GM12878 (cell line): ENCODE results near the gene TK2. TPM values are rescaled to one million over a fixed set of nuclear protein-coding genes. Genes with fewer than 3 reads are reported as not detected.

ENCODE experiments used
- ATAC-seq: fragments of 200-7000 bp; cut with Tn5 transposase; 3 replicates; pipeline ENCODE4 v1.9.1; 2020; ENCODE audit warnings: mild to moderate bottlenecking, moderate library complexity
- BruUV-seq: library from RNA; stranded (reverse); fragments of 400-500 nt; replicated peaks from 2 replicates; lab custom pipeline; 2021; lab: Mats Ljungman, UMichigan
- CTCF ChIA-PET: fragments of 300-600 bp; sonication (Branson Sonifier 250); formaldehyde crosslinking; extraction: SDS; loops from one replicate; lab custom pipeline; 2021; ENCODE audit warnings: inconsistent platforms; lab: Yijun Ruan, JAX
- POLR2A ChIA-PET: fragments of 350-600 bp; formaldehyde crosslinking; extraction: SDS; loops from one replicate; lab custom pipeline; 2021; ENCODE audit warnings: inconsistent platforms; lab: Charles Lee
- RAD21 ChIA-PET: fragments of 300-600 bp; sonication (Branson Sonifier 250); formaldehyde crosslinking; loops from one replicate; lab custom pipeline; 2023; ENCODE audit warnings: antibody characterized with exemption; ENCODE audit not compliant: unreplicated experiment; lab: Charles Lee
- SMC1A ChIA-PET: fragments of 300-600 bp; sonication (Branson Sonifier 250); formaldehyde crosslinking; loops from one replicate; lab custom pipeline; 2023; ENCODE audit not compliant: unreplicated experiment, uncharacterized antibody; lab: Charles Lee
- DNase-seq: peaks from one replicate; pipeline ENCODE4 v3.0.0-alpha.2; 2011; ENCODE audit warnings: low read depth, low spot score
- FAIRE-seq: peaks from 3 replicates; lab custom pipeline; 2011; peaks lifted over from hg19 to GRCh38; lab: Jason Lieb, UNC
- H2AFZ ChIP-seq: 2 replicates; pipeline ENCODE4 v1.6.0; 2011; ENCODE audit warnings: low read depth, low read length, control low read depth; ENCODE audit not compliant: control insufficient read depth
- H3K27ac ChIP-seq: 2 replicates; pipeline ENCODE4 v1.5.1; 2011; ENCODE audit warnings: control low read depth; ENCODE audit not compliant: control insufficient read depth, insufficient read depth
- H3K27me3 ChIP-seq, 2 experiments: replicated peaks in 1 of 2; 2 replicates each; pipeline versions ENCODE4 v1.6.0 to v1.6.1; 2011; ENCODE audit warnings: low read length in 1 of 2; ENCODE audit not compliant: control insufficient read depth in 2 of 2, insufficient read depth in 2 of 2
- H3K36me3 ChIP-seq, 2 experiments: 2 replicates each; pipeline ENCODE4 v1.5.1; 2011; ENCODE audit warnings: low read length in 1 of 2; ENCODE audit not compliant: control insufficient read depth in 2 of 2, insufficient read depth in 2 of 2
- H3K4me1 ChIP-seq: 2 replicates; pipeline ENCODE4 v1.6.1; 2011; ENCODE audit warnings: mild to moderate bottlenecking, low read length, moderate library complexity, mixed read lengths; ENCODE audit not compliant: control insufficient read depth, insufficient read depth
- H3K4me2 ChIP-seq: 2 replicates; pipeline ENCODE4 v1.6.0; 2011; ENCODE audit warnings: control low read depth; ENCODE audit not compliant: control insufficient read depth, insufficient read depth
- H3K4me3 ChIP-seq: fragments of 200-600 bp; sonication (generic); 2 replicates; pipeline ENCODE4 v1.5.1; 2016
- H3K79me2 ChIP-seq: 2 replicates; pipeline ENCODE4 v1.6.0; 2011; ENCODE audit warnings: low read length; ENCODE audit not compliant: control insufficient read depth, insufficient read depth
- H3K9ac ChIP-seq: 2 replicates; pipeline ENCODE4 v1.8.0; 2011; ENCODE audit warnings: low read length, control low read depth, mixed read lengths; ENCODE audit not compliant: control insufficient read depth, insufficient read depth
- H3K9me3 ChIP-seq: replicated peaks from 3 replicates; pipeline ENCODE4 v1.5.1; 2011; ENCODE audit warnings: mild to moderate bottlenecking, low read length; ENCODE audit not compliant: control insufficient read depth, insufficient read depth
- H4K20me1 ChIP-seq: 2 replicates; pipeline ENCODE4 v1.6.0; 2011; ENCODE audit not compliant: control insufficient read depth, insufficient read depth
- CEBPB ChIP-seq, 2 experiments: fragments of 150-350 bp in 1 of 2; IDR thresholded peaks; 2 replicates each; pipeline ENCODE4 v1.6.1; 2012 to 2014; ENCODE audit warnings: low read depth in 2 of 2, low read length in 2 of 2, borderline replicate concordance in 1 of 2, inconsistent platforms in 1 of 2
- IRF4 ChIP-seq: IDR thresholded peaks from 2 replicates; pipeline ENCODE4 v1.6.1; 2011; ENCODE audit warnings: low read depth, low read length
- MEF2A ChIP-seq: IDR thresholded peaks from 2 replicates; pipeline ENCODE4 v1.6.1; 2011; ENCODE audit warnings: low read depth, mild to moderate bottlenecking, low read length, moderate library complexity; ENCODE audit not compliant: insufficient read depth
- NBN ChIP-seq: fragments of 450-650 bp; IDR thresholded peaks from 2 replicates; pipeline ENCODE4 v1.6.1; 2016
- NR2F1 ChIP-seq: fragments of 450-650 bp; conservative IDR thresholded peaks from 2 replicates; pipeline ENCODE4 v1.6.1; 2017; ENCODE audit warnings: mild to moderate bottlenecking
- SIN3A ChIP-seq: IDR thresholded peaks from 2 replicates; pipeline ENCODE4 v1.6.1; 2012; ENCODE audit warnings: low read depth, low read length, improper control_type of control experiment
- WGBS: methylation state at CpG from one replicate; pipeline ENCODE4 v1.1.6; 2016; ENCODE audit warnings: low lambda C conversion rate; ENCODE audit not compliant: insufficient replicate concordance, insufficient coverage; ENCODE audit errors: missing lambda C conversion rate; 5-methylcytosine and 5-hydroxymethylcytosine counted together
- in situ Hi-C: fragments of 300-500 bp; cut with MboI; formaldehyde crosslinking; loops from 9 replicates; pipeline ENCODE4 v1.14.3; 2018; ENCODE audit warnings: mixed read lengths
- intact Hi-C: fragments of 100-400 bp; cut with micrococcal nuclease; formaldehyde crosslinking; loops from one replicate; pipeline ENCODE4 v1.14.2; 2022; ENCODE audit not compliant: unreplicated experiment
- polyA plus RNA-seq, 11 experiments: library from polyadenylated mRNA; depleted of rRNA in 4 of 11; unstranded in 6 of 11; stranded (reverse) in 5 of 11; fragments of >200 nt; fragmentation: Nextera tagmentation in 4 of 11; fragmentation: Illumina TruSeq in 1 of 11; extraction: Ambion mirVana in 4 of 11; extraction: Trizol in 1 of 11; gene quantifications; 1 replicate in 1 of 11; 2 replicates in 10 of 11; pipeline versions ENCODE4 v1.2.1 to v1.2.3, GENCODE V29; 2011 to 2016; ENCODE audit warnings: inconsistent platforms in 2 of 11, missing spikeins in 2 of 11, low read depth in 1 of 11
- total RNA-seq, 4 experiments: library from RNA; depleted of rRNA in 3 of 4; stranded (reverse); fragments of >200 nt in 3 of 4; fragmentation: Illumina TruSeq in 1 of 4; extraction: Trizol in 1 of 4; gene quantifications; 2 replicates each; pipeline versions ENCODE4 v1.2.1 to v1.2.3, GENCODE V29; 2013 to 2021
- TF ChIP-seq, protein P1 (sequence below): IDR thresholded peaks from 2 replicates; pipeline ENCODE4 v1.6.1; 2012; ENCODE audit warnings: mild to moderate bottlenecking, low read depth, low read length
- TF ChIP-seq, protein P2 (sequence below): fragments of 450-650 bp; IDR thresholded peaks from 2 replicates; pipeline ENCODE4 v1.6.1; 2017; ENCODE audit warnings: mild to moderate bottlenecking, moderate library complexity
- TF ChIP-seq, protein P3 (sequence below): fragments of 450-650 bp; formaldehyde crosslinking; IDR thresholded peaks from 2 replicates; pipeline ENCODE4 v1.4.0; 2022; ENCODE audit warnings: mild to moderate bottlenecking, moderate library complexity

The TK2 gene
- total and polyA plus RNA-seq, 10 of the 15 experiments (the other 5 are each of a cell fraction or from before 2014, with no cell fraction given) = 1.3 to 12.4 (median 3.0) TPM

DNA sequence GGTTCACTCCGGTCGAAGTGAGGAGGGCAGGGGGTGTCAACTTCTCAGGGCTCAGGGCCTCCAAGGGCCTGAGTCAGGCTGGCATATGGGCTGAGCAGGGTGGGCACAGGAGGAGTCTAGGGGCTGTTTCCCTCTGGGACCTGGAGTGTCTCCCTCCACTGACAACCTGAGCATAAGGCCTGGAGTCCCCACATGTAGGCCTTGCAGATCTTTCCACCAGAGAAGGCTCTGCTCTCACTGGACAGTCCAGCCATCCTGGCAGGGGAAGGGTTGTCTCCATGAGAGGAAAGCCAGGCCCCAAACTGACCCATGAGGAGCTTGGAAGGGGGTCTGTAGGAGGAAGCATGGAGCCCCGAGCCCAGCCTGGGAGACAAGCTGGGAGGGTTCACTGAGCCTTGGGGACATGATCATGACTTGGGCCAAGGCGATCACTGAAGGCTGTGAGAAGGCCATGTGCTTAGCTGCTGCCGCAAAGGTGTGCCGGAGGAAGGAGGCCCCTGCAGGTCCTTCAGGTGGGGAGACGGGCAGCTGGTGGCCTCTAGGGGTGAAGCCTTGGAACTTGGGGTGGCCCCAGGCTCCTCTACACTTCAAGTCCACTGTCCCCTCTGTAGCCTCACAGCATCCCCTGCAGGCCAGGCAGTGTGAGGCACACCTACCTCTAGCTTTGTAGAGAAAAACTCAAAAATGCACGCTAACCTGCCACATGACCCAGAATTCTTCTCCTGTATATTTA, 39.2 kb upstream of the TK2 start (continued):
- TF ChIP-seq, protein P1, sequence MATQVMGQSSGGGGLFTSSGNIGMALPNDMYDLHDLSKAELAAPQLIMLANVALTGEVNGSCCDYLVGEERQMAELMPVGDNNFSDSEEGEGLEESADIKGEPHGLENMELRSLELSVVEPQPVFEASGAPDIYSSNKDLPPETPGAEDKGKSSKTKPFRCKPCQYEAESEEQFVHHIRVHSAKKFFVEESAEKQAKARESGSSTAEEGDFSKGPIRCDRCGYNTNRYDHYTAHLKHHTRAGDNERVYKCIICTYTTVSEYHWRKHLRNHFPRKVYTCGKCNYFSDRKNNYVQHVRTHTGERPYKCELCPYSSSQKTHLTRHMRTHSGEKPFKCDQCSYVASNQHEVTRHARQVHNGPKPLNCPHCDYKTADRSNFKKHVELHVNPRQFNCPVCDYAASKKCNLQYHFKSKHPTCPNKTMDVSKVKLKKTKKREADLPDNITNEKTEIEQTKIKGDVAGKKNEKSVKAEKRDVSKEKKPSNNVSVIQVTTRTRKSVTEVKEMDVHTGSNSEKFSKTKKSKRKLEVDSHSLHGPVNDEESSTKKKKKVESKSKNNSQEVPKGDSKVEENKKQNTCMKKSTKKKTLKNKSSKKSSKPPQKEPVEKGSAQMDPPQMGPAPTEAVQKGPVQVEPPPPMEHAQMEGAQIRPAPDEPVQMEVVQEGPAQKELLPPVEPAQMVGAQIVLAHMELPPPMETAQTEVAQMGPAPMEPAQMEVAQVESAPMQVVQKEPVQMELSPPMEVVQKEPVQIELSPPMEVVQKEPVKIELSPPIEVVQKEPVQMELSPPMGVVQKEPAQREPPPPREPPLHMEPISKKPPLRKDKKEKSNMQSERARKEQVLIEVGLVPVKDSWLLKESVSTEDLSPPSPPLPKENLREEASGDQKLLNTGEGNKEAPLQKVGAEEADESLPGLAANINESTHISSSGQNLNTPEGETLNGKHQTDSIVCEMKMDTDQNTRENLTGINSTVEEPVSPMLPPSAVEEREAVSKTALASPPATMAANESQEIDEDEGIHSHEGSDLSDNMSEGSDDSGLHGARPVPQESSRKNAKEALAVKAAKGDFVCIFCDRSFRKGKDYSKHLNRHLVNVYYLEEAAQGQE = no peak
- no peak for TF ChIP-seq MEF2A

DNA sequence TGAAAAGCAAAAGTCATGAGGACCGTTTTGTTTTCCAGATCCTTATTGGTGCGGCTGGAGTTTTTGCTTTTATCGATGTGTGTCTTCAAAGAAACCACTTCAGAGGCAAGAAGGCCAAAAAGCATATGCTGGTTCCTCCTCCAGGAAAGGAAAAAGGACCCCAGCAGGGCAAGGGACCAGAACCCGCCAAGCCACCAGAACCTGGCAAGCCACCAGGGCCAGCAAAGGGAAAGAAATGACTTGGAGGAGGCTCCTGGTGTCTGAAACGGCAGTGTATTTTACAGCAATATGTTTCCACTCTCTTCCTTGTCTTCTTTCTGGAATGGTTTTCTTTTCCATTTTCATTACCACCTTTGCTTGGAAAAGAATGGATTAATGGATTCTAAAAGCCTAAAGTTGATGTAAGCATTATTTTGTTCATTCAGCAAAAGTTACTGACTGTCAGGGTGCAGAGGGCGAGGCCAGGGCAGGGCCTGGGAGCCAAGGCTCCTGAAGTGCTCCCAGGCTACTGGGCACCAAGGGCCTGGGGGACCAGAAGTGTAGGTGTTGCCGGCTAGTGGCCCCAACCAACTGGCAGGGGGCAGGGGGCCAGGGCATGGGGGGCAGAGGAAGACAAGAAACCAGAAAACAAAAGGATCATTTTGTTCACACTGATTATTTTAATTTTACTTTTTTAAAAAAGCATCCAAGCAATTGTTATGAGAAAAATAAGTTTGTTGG, 38.1 kb upstream of the TK2 start:
- H3K27ac ChIP-seq = no peak overlapping the region
- H3K4me3 ChIP-seq = no peak overlapping the region
- ChIA-PET POLR2A (no interaction called here), CTCF (interaction anchor here (1.8 to 3.1 kb wide), 6 partner anchors 10 to 110 kb away, joined by 4 to 61 read pairs (median 22); no protein-coding TSS in a partner anchor), SMC1A (no interaction called here), RAD21 (interaction anchor here (1.3 to 3.1 kb wide), 3 partner anchors 72 to 182 kb away, joined by 6 to 51 read pairs (median 7); no protein-coding TSS in a partner anchor)
- in situ Hi-C loops (loop anchor here (5.0 kb wide), 1 partner anchor 181 kb away; no protein-coding TSS in a partner anchor), intact Hi-C loops (no loop called here)
- no peaks in the 10 kb centered on the region for H4K20me1 ChIP-seq
- FAIRE-seq (no peak), ATAC-seq (no peak), DNase-seq (no peak)
- no peaks in the 10 kb centered on the region; the same call in 1 of the 2 replicates for H3K4me1 ChIP-seq
- no TSS peak for BruUV-seq
- H3K79me2 ChIP-seq = no peaks in the 10 kb centered on the region
- H2AFZ ChIP-seq = no peak overlapping the region
- peaks cover 0 to 4% of the 10 kb centered on the region in 2 experiments; a peak in 1 of 4 replicates for H3K27me3 ChIP-seq
- WGBS = 62% methylated on average over 7 of the region's 7 CpGs
- no peaks in the 10 kb centered on the region; the same call in 2 of the 3 replicates for H3K9me3 ChIP-seq
- H3K9ac ChIP-seq = no peak overlapping the region
- no peaks in the 10 kb centered on the region for H3K36me3 ChIP-seq
- H3K4me2 ChIP-seq = no peak overlapping the region
- no peak for TF ChIP-seq CEBPB (IDR thresholded peaks at IDR 0.05; ENCODE audit: borderline replicate concordance in 1 of 2, low read depth in 2 of 2, low read length in 2 of 2)
- TF ChIP-seq, protein P2, sequence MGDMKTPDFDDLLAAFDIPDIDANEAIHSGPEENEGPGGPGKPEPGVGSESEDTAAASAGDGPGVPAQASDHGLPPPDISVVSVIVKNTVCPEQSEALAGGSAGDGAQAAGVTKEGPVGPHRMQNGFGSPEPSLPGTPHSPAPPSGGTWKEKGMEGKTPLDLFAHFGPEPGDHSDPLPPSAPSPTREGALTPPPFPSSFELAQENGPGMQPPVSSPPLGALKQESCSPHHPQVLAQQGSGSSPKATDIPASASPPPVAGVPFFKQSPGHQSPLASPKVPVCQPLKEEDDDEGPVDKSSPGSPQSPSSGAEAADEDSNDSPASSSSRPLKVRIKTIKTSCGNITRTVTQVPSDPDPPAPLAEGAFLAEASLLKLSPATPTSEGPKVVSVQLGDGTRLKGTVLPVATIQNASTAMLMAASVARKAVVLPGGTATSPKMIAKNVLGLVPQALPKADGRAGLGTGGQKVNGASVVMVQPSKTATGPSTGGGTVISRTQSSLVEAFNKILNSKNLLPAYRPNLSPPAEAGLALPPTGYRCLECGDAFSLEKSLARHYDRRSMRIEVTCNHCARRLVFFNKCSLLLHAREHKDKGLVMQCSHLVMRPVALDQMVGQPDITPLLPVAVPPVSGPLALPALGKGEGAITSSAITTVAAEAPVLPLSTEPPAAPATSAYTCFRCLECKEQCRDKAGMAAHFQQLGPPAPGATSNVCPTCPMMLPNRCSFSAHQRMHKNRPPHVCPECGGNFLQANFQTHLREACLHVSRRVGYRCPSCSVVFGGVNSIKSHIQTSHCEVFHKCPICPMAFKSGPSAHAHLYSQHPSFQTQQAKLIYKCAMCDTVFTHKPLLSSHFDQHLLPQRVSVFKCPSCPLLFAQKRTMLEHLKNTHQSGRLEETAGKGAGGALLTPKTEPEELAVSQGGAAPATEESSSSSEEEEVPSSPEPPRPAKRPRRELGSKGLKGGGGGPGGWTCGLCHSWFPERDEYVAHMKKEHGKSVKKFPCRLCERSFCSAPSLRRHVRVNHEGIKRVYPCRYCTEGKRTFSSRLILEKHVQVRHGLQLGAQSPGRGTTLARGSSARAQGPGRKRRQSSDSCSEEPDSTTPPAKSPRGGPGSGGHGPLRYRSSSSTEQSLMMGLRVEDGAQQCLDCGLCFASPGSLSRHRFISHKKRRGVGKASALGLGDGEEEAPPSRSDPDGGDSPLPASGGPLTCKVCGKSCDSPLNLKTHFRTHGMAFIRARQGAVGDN = no peak
- no peak for TF ChIP-seq IRF4
- TF ChIP-seq NBN = no peak
- TF ChIP-seq, protein P3, sequence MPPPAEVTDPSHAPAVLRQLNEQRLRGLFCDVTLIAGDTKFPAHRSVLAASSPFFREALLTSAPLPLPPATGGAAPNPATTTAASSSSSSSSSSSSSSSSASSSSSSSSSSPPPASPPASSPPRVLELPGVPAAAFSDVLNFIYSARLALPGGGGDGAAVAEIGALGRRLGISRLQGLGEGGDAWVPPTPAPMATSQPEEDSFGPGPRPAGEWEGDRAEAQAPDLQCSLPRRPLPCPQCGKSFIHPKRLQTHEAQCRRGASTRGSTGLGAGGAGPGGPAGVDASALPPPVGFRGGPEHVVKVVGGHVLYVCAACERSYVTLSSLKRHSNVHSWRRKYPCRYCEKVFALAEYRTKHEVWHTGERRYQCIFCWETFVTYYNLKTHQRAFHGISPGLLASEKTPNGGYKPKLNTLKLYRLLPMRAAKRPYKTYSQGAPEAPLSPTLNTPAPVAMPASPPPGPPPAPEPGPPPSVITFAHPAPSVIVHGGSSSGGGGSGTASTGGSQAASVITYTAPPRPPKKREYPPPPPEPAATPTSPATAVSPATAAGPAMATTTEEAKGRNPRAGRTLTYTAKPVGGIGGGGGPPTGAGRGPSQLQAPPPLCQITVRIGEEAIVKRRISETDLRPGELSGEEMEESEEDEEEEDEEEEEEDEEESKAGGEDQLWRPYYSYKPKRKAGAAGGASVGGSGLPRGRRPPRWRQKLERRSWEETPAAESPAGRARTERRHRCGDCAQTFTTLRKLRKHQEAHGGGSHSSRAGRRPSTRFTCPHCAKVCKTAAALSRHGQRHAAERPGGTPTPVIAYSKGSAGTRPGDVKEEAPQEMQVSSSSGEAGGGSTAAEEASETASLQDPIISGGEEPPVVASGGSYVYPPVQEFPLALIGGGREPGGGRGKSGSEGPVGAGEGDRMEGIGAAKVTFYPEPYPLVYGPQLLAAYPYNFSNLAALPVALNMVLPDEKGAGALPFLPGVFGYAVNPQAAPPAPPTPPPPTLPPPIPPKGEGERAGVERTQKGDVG (CRISPR knock-in tag) = no peak
- no peak for TF ChIP-seq SIN3A
- TF ChIP-seq NR2F1 = no peak
